ENCODE data around the gene AQP12B.

The AQP12B gene

GRCh38 chr2:240635121-240635997, 47.3 kb downstream of the AQP12B start:
- Histone ChIP-seq H3K4me3 (ENCODE audit: low read length) (no peak overlapping the region), H3K9me3 (ENCODE audit: insufficient read depth, low read length) (no peaks in the 10 kb centered on the region), H2AFZ (ENCODE audit: low read depth, low read length) (no peak overlapping the region), H3K9ac (ENCODE audit: low read length) (no peak overlapping the region), H3K79me2 (ENCODE audit: low read length) (no peaks in the 10 kb centered on the region), H3K27me3 (ENCODE audit: low read depth, low read length) (no peaks in the 10 kb centered on the region), H4K20me1 (ENCODE audit: insufficient read depth, low read length) (no peaks in the 10 kb centered on the region), H3K27ac (ENCODE audit: low read length) (no peak overlapping the region), H3K4me2 (ENCODE audit: low read length) (no peak overlapping the region), H3K4me1 (ENCODE audit: low read length) (no peaks in the 10 kb centered on the region), H3K36me3 (replicated peaks; ENCODE audit: low read depth, low read length) (no peaks in the 10 kb centered on the region)
- TF ChIP-seq EZH2phosphoT487 (IDR thresholded peaks at IDR 0.05; ENCODE audit: low read depth), result no peak
- TF ChIP-seq, protein P1, sequence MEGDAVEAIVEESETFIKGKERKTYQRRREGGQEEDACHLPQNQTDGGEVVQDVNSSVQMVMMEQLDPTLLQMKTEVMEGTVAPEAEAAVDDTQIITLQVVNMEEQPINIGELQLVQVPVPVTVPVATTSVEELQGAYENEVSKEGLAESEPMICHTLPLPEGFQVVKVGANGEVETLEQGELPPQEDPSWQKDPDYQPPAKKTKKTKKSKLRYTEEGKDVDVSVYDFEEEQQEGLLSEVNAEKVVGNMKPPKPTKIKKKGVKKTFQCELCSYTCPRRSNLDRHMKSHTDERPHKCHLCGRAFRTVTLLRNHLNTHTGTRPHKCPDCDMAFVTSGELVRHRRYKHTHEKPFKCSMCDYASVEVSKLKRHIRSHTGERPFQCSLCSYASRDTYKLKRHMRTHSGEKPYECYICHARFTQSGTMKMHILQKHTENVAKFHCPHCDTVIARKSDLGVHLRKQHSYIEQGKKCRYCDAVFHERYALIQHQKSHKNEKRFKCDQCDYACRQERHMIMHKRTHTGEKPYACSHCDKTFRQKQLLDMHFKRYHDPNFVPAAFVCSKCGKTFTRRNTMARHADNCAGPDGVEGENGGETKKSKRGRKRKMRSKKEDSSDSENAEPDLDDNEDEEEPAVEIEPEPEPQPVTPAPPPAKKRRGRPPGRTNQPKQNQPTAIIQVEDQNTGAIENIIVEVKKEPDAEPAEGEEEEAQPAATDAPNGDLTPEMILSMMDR (IDR thresholded peaks at IDR 0.05; ENCODE audit: low read depth, low read length), result no peak

GRCh38 chr2:240632306-240632721, 50.4 kb downstream of the AQP12B start:
- Histone ChIP-seq H3K79me2 (ENCODE audit: low read length) (no peaks in the 10 kb centered on the region), H2AFZ (ENCODE audit: low read depth, low read length) (no peak overlapping the region), H3K4me1 (ENCODE audit: low read length) (no peaks in the 10 kb centered on the region), H4K20me1 (ENCODE audit: insufficient read depth, low read length) (no peaks in the 10 kb centered on the region), H3K4me2 (ENCODE audit: low read length) (no peak overlapping the region), H3K4me3 (ENCODE audit: low read length) (no peak overlapping the region), H3K9me3 (ENCODE audit: insufficient read depth, low read length) (no peaks in the 10 kb centered on the region), H3K9ac (ENCODE audit: low read length) (no peak overlapping the region), H3K27ac (ENCODE audit: low read length) (no peak overlapping the region), H3K27me3 (ENCODE audit: low read depth, low read length) (no peaks in the 10 kb centered on the region), H3K36me3 (replicated peaks; ENCODE audit: low read depth, low read length) (no peaks in the 10 kb centered on the region)
- TF ChIP-seq, protein P1 (IDR thresholded peaks at IDR 0.05; ENCODE audit: low read depth, low read length), result no peak
- no peak for TF ChIP-seq EZH2phosphoT487 (IDR thresholded peaks at IDR 0.05; ENCODE audit: low read depth)

DNA sequence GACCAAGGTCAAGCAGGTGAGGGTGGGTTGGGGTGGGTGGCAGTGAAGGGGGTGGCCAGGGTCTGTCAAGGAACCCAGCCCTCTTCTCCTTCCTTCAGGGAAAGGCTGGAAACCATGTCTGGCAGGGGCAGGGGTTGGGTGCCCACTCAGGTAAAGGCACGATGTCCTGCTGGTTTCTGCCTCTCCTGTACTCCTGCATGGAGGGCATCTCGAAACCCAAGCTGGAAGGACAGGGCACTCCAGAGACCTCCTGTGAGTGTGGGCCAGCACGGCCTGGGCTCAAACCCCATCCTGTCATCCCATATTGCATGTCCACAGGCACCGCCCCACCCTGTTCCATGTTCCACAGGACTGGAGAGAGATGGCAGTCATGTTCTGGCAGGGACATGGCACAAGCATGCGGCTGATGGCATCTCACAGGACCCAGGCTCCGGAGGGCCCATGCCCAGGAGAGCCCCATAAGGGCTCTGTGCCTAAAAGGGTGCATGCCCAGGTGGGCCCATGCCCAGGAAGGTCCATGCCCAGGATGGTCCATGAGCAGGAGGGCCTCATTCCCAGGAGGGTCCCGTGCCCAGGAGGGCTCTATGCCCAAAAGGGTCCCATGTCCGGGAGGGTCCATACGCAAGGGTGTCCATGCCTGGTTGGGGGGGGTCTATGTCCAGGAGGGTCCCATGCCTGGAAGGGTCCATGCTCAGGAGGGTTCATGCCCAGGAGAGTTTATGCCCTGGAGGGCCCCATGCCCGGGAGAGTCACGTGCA, 51.0 kb downstream of the AQP12B start:
- H3K4me1 ChIP-seq (ENCODE audit: low read length), result peaks cover 5% of the 10 kb centered on the region; the same call in 1 of the 2 replicates
- H2AFZ ChIP-seq (ENCODE audit: low read depth, low read length), result no peak overlapping the region
- no peaks in the 10 kb centered on the region for H4K20me1 ChIP-seq (ENCODE audit: insufficient read depth, low read length)
- no peaks in the 10 kb centered on the region for H3K9me3 ChIP-seq (ENCODE audit: insufficient read depth, low read length)
- no peaks in the 10 kb centered on the region for H3K36me3 ChIP-seq (replicated peaks; ENCODE audit: low read depth, low read length)
- H3K9ac ChIP-seq (ENCODE audit: low read length), result no peak overlapping the region
- no peaks in the 10 kb centered on the region for H3K79me2 ChIP-seq (ENCODE audit: low read length)
- TF ChIP-seq EZH2phosphoT487 (IDR thresholded peaks at IDR 0.05; ENCODE audit: low read depth), result no peak
- TF ChIP-seq, protein P1 (IDR thresholded peaks at IDR 0.05; ENCODE audit: low read depth, low read length), result no peak
- H3K4me2 ChIP-seq (ENCODE audit: low read length), result no peak overlapping the region
- no peak overlapping the region for H3K27ac ChIP-seq (ENCODE audit: low read length)
- H3K27me3 ChIP-seq (ENCODE audit: low read depth, low read length), result no peaks in the 10 kb centered on the region
- no peak overlapping the region for H3K4me3 ChIP-seq (ENCODE audit: low read length)

Measured in OCI-LY3 (cell line).